SK-N-SH treated with all-trans-retinoic acid at 6 μM for 48 hours (cell line): ENCODE results near the gene DOCK1.

Experiments used
- ATAC-seq: fragments of 200-7000 bp; cut with Tn5 transposase; 3 replicates; pipeline ENCODE4 v1.9.1; 2020; ENCODE audit warnings: mild to moderate bottlenecking, moderate library complexity
- ARNTL ChIP-seq: fragments of 450-650 bp; formaldehyde crosslinking; IDR thresholded peaks from 2 replicates; pipeline ENCODE4 v1.5.0; 2020; ENCODE audit warnings: low read depth, mild to moderate bottlenecking, moderate library complexity, borderline replicate concordance
- BACH2 ChIP-seq: fragments of 250-450 bp; sonication (Bioruptor Pico); IDR thresholded peaks from 2 replicates; pipeline ENCODE4 v1.9.0; 2021; ENCODE audit warnings: mild to moderate bottlenecking, borderline replicate concordance
- CSDC2 ChIP-seq: fragments of 250-450 bp; sonication (Bioruptor Pico); IDR thresholded peaks from 2 replicates; pipeline ENCODE4 v1.5.0; 2020; ENCODE audit warnings: mild to moderate bottlenecking, moderate library complexity
- ESRRG ChIP-seq: fragments of 250-450 bp; sonication (Bioruptor Pico); IDR thresholded peaks from 2 replicates; pipeline ENCODE4 v1.6.1; 2021; ENCODE audit warnings: mild to moderate bottlenecking
- GLIS3 ChIP-seq: fragments of 250-450 bp; sonication (Bioruptor Pico); IDR thresholded peaks from 2 replicates; pipeline ENCODE4 v1.5.0; 2020; ENCODE audit warnings: mild to moderate bottlenecking, moderate library complexity
- ISL1 ChIP-seq: fragments of 250-450 bp; sonication (Bioruptor Pico); IDR thresholded peaks from 2 replicates; pipeline ENCODE4 v2.1.2; 2022; ENCODE audit warnings: mild to moderate bottlenecking, moderate library complexity
- OSR1 ChIP-seq: fragments of 250-450 bp; sonication (Bioruptor Pico); IDR thresholded peaks from 2 replicates; pipeline ENCODE4 v1.8.0; 2022; ENCODE audit warnings: moderate library complexity, mild to moderate bottlenecking, inconsistent platforms
- PPARA ChIP-seq: fragments of 250-450 bp; sonication (Bioruptor Pico); IDR thresholded peaks from 2 replicates; pipeline ENCODE4 v1.5.0; 2020; ENCODE audit warnings: mild to moderate bottlenecking, borderline replicate concordance
- RARB ChIP-seq: fragments of 250-450 bp; sonication (Bioruptor Pico); IDR thresholded peaks from 2 replicates; pipeline ENCODE4 v1.8.0; 2021; ENCODE audit warnings: mild to moderate bottlenecking, moderate library complexity
- SNAI2 ChIP-seq: fragments of 250-450 bp; sonication (Bioruptor Pico); IDR thresholded peaks from 2 replicates; pipeline ENCODE4 v1.5.0; 2020; ENCODE audit warnings: mild to moderate bottlenecking, moderate library complexity
- TCF4 ChIP-seq: fragments of 250-450 bp; sonication (Bioruptor Pico); IDR thresholded peaks from 2 replicates; pipeline ENCODE4 v1.8.0; 2021; ENCODE audit warnings: mild to moderate bottlenecking, moderate library complexity, borderline replicate concordance
- ZC3H10 ChIP-seq: fragments of 250-450 bp; sonication (Bioruptor Pico); IDR thresholded peaks from 2 replicates; pipeline ENCODE4 v1.5.1; 2021; ENCODE audit warnings: mild to moderate bottlenecking, moderate library complexity
- ZFP3 ChIP-seq: fragments of 250-450 bp; sonication (Bioruptor Pico); IDR thresholded peaks from 2 replicates; pipeline ENCODE4 v1.5.0; 2020; ENCODE audit warnings: mild to moderate bottlenecking, moderate library complexity
- ZFP30 ChIP-seq: fragments of 450-650 bp; formaldehyde crosslinking; IDR thresholded peaks from 2 replicates; pipeline ENCODE4 v1.5.0; 2022; ENCODE audit warnings: mild to moderate bottlenecking, moderate library complexity
- ZNF565 ChIP-seq: fragments of 450-650 bp; formaldehyde crosslinking; conservative IDR thresholded peaks from 2 replicates; pipeline ENCODE4 v1.5.0; 2020; ENCODE audit warnings: low read depth, mild to moderate bottlenecking, moderate library complexity
- ZNF70 ChIP-seq: fragments of 450-650 bp; formaldehyde crosslinking; IDR thresholded peaks from 2 replicates; pipeline ENCODE4 v1.5.0; 2020; ENCODE audit warnings: mild to moderate bottlenecking, moderate library complexity
- ZNF8 ChIP-seq: fragments of 450-650 bp; formaldehyde crosslinking; IDR thresholded peaks from 2 replicates; pipeline ENCODE4 v1.5.0; 2020; ENCODE audit warnings: mild to moderate bottlenecking, moderate library complexity
- TF ChIP-seq, protein P1 (sequence below): fragments of 250-450 bp; sonication (Bioruptor Pico); IDR thresholded peaks from 2 replicates; pipeline ENCODE4 v1.5.0; 2020; ENCODE audit warnings: mild to moderate bottlenecking, moderate library complexity
- TF ChIP-seq, protein P2 (sequence below): fragments of 250-450 bp; sonication (Bioruptor Pico); IDR thresholded peaks from 2 replicates; pipeline ENCODE4 v1.5.1; 2021; ENCODE audit warnings: mild to moderate bottlenecking, moderate library complexity
- TF ChIP-seq, protein P3 (sequence below): fragments of 250-450 bp; sonication (Bioruptor Pico); IDR thresholded peaks from 2 replicates; pipeline ENCODE4 v1.8.0; 2020; ENCODE audit warnings: mild to moderate bottlenecking, moderate library complexity, borderline replicate concordance
- TF ChIP-seq, protein P4 (sequence below): fragments of 250-450 bp; sonication (Bioruptor Pico); IDR thresholded peaks from 2 replicates; pipeline ENCODE4 v1.5.1; 2020; ENCODE audit warnings: low read depth, mild to moderate bottlenecking, moderate library complexity
- TF ChIP-seq, protein P5 (sequence below): fragments of 250-450 bp; sonication (Bioruptor Pico); IDR thresholded peaks from 2 replicates; pipeline ENCODE4 v1.8.0; 2021; ENCODE audit warnings: low read depth, mild to moderate bottlenecking, moderate library complexity, borderline replicate concordance

DOCK1 gene

DNA sequence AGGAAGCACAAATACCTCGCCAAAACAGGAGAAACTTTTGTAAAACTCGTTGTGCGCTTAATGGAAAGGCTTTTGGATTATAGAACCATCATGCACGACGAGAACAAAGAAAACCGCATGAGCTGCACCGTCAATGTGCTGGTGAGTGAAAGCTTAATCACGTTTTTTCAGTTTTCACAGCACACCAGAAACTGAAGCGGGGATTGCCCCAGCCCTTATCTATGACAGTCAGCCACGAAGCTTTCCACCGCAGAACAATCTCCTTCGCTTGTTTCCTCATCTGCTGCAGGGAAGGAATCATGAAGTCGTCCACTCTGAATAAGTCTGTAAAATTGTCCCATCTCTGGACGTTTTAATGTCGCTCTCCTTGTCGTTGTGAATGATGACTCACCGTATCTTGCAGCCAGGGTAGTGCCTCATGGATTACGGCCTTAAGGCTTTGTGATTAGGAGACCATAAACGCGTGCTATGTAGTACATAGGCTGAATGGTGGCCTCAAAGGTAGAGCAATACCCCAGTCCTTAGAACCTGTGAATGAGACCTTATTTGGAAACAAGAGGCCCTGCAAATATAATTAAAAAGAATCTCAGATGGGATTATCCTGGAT, 468.9 kb downstream of the DOCK1 start:
- no peak for ATAC-seq
- TF ChIP-seq, protein P1, sequence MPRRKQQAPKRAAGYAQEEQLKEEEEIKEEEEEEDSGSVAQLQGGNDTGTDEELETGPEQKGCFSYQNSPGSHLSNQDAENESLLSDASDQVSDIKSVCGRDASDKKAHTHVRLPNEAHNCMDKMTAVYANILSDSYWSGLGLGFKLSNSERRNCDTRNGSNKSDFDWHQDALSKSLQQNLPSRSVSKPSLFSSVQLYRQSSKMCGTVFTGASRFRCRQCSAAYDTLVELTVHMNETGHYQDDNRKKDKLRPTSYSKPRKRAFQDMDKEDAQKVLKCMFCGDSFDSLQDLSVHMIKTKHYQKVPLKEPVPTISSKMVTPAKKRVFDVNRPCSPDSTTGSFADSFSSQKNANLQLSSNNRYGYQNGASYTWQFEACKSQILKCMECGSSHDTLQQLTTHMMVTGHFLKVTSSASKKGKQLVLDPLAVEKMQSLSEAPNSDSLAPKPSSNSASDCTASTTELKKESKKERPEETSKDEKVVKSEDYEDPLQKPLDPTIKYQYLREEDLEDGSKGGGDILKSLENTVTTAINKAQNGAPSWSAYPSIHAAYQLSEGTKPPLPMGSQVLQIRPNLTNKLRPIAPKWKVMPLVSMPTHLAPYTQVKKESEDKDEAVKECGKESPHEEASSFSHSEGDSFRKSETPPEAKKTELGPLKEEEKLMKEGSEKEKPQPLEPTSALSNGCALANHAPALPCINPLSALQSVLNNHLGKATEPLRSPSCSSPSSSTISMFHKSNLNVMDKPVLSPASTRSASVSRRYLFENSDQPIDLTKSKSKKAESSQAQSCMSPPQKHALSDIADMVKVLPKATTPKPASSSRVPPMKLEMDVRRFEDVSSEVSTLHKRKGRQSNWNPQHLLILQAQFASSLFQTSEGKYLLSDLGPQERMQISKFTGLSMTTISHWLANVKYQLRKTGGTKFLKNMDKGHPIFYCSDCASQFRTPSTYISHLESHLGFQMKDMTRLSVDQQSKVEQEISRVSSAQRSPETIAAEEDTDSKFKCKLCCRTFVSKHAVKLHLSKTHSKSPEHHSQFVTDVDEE (CRISPR knock-in tag), result no peak
- TF ChIP-seq, protein P2, sequence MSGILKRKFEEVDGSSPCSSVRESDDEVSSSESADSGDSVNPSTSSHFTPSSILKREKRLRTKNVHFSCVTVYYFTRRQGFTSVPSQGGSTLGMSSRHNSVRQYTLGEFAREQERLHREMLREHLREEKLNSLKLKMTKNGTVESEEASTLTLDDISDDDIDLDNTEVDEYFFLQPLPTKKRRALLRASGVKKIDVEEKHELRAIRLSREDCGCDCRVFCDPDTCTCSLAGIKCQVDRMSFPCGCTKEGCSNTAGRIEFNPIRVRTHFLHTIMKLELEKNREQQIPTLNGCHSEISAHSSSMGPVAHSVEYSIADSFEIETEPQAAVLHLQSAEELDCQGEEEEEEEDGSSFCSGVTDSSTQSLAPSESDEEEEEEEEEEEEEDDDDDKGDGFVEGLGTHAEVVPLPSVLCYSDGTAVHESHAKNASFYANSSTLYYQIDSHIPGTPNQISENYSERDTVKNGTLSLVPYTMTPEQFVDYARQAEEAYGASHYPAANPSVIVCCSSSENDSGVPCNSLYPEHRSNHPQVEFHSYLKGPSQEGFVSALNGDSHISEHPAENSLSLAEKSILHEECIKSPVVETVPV (CRISPR knock-in tag), result no peak
- TF ChIP-seq BACH2 (CRISPR knock-in tag), result no peak
- no peak for TF ChIP-seq OSR1 (CRISPR knock-in tag)
- no peak for TF ChIP-seq SNAI2 (CRISPR knock-in tag)
- TF ChIP-seq ISL1, result no peak
- no peak for TF ChIP-seq ESRRG (CRISPR knock-in tag)
- no peak for TF ChIP-seq RARB (CRISPR knock-in tag)
- no peak for TF ChIP-seq TCF4
- no peak for TF ChIP-seq ZNF70 (CRISPR knock-in tag)
- no peak for TF ChIP-seq GLIS3 (CRISPR knock-in tag)
- no peak for TF ChIP-seq ZC3H10 (CRISPR knock-in tag)
- TF ChIP-seq CSDC2 (CRISPR knock-in tag), result no peak
- TF ChIP-seq, protein P3, sequence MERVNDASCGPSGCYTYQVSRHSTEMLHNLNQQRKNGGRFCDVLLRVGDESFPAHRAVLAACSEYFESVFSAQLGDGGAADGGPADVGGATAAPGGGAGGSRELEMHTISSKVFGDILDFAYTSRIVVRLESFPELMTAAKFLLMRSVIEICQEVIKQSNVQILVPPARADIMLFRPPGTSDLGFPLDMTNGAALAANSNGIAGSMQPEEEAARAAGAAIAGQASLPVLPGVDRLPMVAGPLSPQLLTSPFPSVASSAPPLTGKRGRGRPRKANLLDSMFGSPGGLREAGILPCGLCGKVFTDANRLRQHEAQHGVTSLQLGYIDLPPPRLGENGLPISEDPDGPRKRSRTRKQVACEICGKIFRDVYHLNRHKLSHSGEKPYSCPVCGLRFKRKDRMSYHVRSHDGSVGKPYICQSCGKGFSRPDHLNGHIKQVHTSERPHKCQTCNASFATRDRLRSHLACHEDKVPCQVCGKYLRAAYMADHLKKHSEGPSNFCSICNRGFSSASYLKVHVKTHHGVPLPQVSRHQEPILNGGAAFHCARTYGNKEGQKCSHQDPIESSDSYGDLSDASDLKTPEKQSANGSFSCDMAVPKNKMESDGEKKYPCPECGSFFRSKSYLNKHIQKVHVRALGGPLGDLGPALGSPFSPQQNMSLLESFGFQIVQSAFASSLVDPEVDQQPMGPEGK, result no peak
- no peak for TF ChIP-seq ZNF8
- TF ChIP-seq, protein P4, sequence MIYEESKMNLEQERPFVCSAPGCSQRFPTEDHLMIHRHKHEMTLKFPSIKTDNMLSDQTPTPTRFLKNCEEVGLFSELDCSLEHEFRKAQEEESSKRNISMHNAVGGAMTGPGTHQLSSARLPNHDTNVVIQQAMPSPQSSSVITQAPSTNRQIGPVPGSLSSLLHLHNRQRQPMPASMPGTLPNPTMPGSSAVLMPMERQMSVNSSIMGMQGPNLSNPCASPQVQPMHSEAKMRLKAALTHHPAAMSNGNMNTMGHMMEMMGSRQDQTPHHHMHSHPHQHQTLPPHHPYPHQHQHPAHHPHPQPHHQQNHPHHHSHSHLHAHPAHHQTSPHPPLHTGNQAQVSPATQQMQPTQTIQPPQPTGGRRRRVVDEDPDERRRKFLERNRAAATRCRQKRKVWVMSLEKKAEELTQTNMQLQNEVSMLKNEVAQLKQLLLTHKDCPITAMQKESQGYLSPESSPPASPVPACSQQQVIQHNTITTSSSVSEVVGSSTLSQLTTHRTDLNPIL, result no peak
- no peak for TF ChIP-seq ZFP3 (CRISPR knock-in tag)

DNA sequence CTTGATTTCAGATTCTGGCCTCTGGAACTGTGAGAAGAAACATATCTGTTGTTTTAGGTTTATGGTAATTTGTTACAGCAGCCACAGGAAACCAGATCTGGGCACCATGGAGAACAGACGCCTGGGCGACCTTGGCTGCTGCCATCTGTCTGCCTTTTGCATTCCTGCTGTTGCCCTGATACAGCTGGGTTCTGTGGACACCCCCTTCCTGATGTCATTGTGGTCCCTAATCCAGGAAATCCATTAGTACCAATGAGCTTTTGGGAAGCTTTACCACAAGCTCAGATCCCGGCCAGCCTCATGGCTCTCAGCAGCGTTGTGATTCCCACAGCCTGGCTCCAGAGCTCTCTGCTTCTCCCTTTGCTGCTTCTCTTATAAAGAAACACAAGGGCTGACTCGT, 469.7 kb downstream of the DOCK1 start:
- no peak for ATAC-seq
- TF ChIP-seq ESRRG (CRISPR knock-in tag), result no peak
- no peak for TF ChIP-seq ZNF565 (CRISPR knock-in tag)
- TF ChIP-seq PPARA, result no peak
- TF ChIP-seq, protein P3, result no peak
- no peak for TF ChIP-seq ARNTL (CRISPR knock-in tag)
- no peak for TF ChIP-seq BACH2 (CRISPR knock-in tag)
- TF ChIP-seq RARB (CRISPR knock-in tag), result no peak
- no peak for TF ChIP-seq OSR1 (CRISPR knock-in tag)
- TF ChIP-seq ZC3H10 (CRISPR knock-in tag), result no peak
- TF ChIP-seq, protein P4, result no peak

DNA sequence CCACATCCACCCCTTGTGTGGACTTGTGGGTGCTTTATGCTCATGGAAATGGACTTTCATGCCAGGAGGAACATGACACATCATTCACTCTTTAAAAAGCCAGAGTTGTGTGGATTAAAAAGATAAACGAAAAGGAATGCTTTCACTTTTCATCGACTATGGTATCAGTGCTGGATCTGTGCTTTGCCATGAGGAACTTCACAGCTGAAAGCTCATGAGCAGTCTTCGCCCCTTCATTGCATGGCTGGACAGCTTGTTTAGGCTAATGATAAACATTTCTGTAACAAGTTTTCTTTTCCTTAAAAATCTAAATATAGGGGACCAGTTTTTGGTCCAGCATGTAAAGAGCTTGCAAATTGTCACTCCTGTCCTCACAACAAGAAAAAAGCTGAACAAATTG, 470.2 kb downstream of the DOCK1 start:
- no peak for ATAC-seq
- TF ChIP-seq ZFP30 (no peak), PPARA (no peak), OSR1 (CRISPR knock-in tag) (no peak), TCF4 (no peak), ZNF8 (no peak), ISL1 (no peak), SNAI2 (CRISPR knock-in tag) (no peak), ARNTL (CRISPR knock-in tag) (no peak), ESRRG (CRISPR knock-in tag) (no peak), ZNF565 (CRISPR knock-in tag) (no peak)
- TF ChIP-seq, protein P5, sequence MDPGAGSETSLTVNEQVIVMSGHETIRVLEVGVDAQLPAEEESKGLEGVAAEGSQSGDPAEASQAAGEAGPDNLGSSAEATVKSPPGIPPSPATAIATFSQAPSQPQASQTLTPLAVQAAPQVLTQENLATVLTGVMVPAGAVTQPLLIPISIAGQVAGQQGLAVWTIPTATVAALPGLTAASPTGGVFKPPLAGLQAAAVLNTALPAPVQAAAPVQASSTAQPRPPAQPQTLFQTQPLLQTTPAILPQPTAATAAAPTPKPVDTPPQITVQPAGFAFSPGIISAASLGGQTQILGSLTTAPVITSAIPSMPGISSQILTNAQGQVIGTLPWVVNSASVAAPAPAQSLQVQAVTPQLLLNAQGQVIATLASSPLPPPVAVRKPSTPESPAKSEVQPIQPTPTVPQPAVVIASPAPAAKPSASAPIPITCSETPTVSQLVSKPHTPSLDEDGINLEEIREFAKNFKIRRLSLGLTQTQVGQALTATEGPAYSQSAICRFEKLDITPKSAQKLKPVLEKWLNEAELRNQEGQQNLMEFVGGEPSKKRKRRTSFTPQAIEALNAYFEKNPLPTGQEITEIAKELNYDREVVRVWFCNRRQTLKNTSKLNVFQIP (CRISPR knock-in tag), result no peak
- TF ChIP-seq, protein P2 (CRISPR knock-in tag), result no peak
